HG02943 (cell line): ENCODE results near the gene CSF1R.

Experiments used
- ATAC-seq: cut with Tn5 transposase; IDR thresholded peaks from one replicate; pipeline ENCODE4 v1.9.1; 2021; ENCODE audit warnings: mild to moderate bottlenecking, low read depth, moderate library complexity; ENCODE audit not compliant: unreplicated experiment

Gene CSF1R

GRCh38 chr5:150075233-150075632 lies 11.1 kb downstream of the CSF1R start:
- no peak for ATAC-seq

GRCh38 chr5:150073677-150074076 lies 12.7 kb downstream of the CSF1R start:
- ATAC-seq: no peak

GRCh38 chr5:150073086-150073625 lies 13.2 kb downstream of the CSF1R start:
- no peak for ATAC-seq

- no peak for ATAC-seq
Measured at GRCh38 chr5:150070821-150071220, 15.5 kb downstream of the CSF1R start.

- ATAC-seq: no peak
Measured at GRCh38 chr5:150069672-150070627, 16.4 kb downstream of the CSF1R start.

- no peak for ATAC-seq
Measured at GRCh38 chr5:150068961-150069645, 17.3 kb downstream of the CSF1R start.

GRCh38 chr5:150068472-150068871 lies 17.9 kb downstream of the CSF1R start:
- ATAC-seq: no peak

- ATAC-seq: no peak
Measured at GRCh38 chr5:150068071-150068470, 18.3 kb downstream of the CSF1R start.

GRCh38 chr5:150067405-150067960 lies 18.9 kb downstream of the CSF1R start:
- ATAC-seq: no peak

- ATAC-seq: no peak
Measured at GRCh38 chr5:150066901-150067396, 19.4 kb downstream of the CSF1R start.

- no peak for ATAC-seq
Measured at GRCh38 chr5:150066436-150066835, 19.9 kb downstream of the CSF1R start.

GRCh38 chr5:150065886-150066285 lies 20.5 kb downstream of the CSF1R start:
- ATAC-seq: no peak

GRCh38 chr5:150065346-150065745 lies 21.0 kb downstream of the CSF1R start:
- no peak for ATAC-seq

- ATAC-seq: no peak
Measured at GRCh38 chr5:150064681-150065220, 21.6 kb downstream of the CSF1R start.

- no peak for ATAC-seq
Measured at GRCh38 chr5:150063638-150064037, 22.7 kb downstream of the CSF1R start.

GRCh38 chr5:150062216-150062922 lies 24.0 kb downstream of the CSF1R start:
- ATAC-seq: no peak

- no peak for ATAC-seq
Measured at GRCh38 chr5:150061538-150061995, 24.8 kb downstream of the CSF1R start.

- no peak for ATAC-seq
Measured at GRCh38 chr5:150060471-150060870, 25.9 kb downstream of the CSF1R start.

- ATAC-seq: no peak
Measured at GRCh38 chr5:150059623-150060022, 26.7 kb downstream of the CSF1R start.
